A673 (cell line): ENCODE results near the gene ZNF182.

ENCODE experiments used
- EZH2 ChIP-seq: fragments of 200-600 bp; sonication (generic); IDR thresholded peaks from 2 replicates; pipeline ENCODE4 v1.6.1; 2017; ENCODE audit warnings: borderline replicate concordance, low read depth, mild to moderate bottlenecking, mixed read lengths, antibody characterized with exemption, low read length; ENCODE audit not compliant: poor library complexity, severe bottlenecking
- TF ChIP-seq, protein P1 (sequence below): fragments of 300-800, 200-600 bp; sonication (generic); conservative IDR thresholded peaks from 2 replicates; pipeline ENCODE4 v1.5.1; 2017; ENCODE audit warnings: low read depth, mild to moderate bottlenecking, antibody characterized with exemption, low read length, moderate library complexity, mixed read lengths

DNA sequence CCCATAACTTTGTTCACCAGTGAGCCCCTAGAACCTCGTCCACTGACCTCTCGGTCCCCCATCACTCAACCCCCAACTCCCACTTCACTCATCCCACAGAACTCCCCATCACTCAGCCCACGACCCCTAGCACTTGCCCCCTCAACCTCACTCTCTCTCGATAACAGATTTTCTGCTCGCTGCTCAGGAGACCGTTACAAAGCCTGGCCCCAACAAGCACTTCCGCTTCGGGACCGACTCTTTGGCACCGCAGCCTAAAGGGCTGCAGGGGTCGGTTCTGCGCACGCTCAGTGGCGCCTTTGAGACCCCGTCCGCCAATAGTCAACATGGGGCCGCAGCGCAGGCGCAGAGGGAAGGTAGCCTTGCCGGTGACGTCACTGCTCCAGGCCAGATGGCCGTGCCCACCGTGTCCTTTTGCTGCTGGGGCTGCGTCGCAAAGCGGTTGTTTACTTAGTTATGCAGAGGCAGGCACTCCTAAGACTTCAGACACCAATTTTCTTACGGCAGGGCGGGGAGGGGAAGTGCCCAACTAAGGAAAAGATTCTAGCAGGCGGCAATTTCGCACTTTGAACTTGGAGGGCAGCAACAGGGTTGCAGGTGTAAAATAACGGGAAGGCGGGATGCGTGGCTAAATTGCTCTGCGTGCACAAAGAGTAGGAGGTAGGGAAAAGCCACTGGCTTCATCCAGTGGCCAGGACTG is at the start of gene ZNF182:
- TF ChIP-seq, protein P1, sequence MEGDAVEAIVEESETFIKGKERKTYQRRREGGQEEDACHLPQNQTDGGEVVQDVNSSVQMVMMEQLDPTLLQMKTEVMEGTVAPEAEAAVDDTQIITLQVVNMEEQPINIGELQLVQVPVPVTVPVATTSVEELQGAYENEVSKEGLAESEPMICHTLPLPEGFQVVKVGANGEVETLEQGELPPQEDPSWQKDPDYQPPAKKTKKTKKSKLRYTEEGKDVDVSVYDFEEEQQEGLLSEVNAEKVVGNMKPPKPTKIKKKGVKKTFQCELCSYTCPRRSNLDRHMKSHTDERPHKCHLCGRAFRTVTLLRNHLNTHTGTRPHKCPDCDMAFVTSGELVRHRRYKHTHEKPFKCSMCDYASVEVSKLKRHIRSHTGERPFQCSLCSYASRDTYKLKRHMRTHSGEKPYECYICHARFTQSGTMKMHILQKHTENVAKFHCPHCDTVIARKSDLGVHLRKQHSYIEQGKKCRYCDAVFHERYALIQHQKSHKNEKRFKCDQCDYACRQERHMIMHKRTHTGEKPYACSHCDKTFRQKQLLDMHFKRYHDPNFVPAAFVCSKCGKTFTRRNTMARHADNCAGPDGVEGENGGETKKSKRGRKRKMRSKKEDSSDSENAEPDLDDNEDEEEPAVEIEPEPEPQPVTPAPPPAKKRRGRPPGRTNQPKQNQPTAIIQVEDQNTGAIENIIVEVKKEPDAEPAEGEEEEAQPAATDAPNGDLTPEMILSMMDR, result no peak
- no peak for TF ChIP-seq EZH2
